ENCODE data around the gene C20orf204.

The C20orf204 gene

GRCh38 chr20:64032706-64033624 is 3.0 kb upstream of the C20orf204 start:
- in situ Hi-C loops (cut with HindIII; ENCODE audit: low sequenced_read_pairs), result no loop called here
- TF ChIP-seq CTCF (IDR thresholded peaks at IDR 0.05; ENCODE audit: low read depth, low read length, missing control alignments), result no peak
- H3K4me3 ChIP-seq (ENCODE audit: low read depth, low read length), result no peak overlapping the region
- DNase-seq (ENCODE audit: low read depth), result no peak

- DNase-seq (ENCODE audit: low read depth), result no peak
- no peak overlapping the region for H3K4me3 ChIP-seq (ENCODE audit: low read depth, low read length)
- no peak for TF ChIP-seq CTCF (IDR thresholded peaks at IDR 0.05; ENCODE audit: low read depth, low read length, missing control alignments)
- in situ Hi-C loops (cut with HindIII; ENCODE audit: low sequenced_read_pairs), result no loop called here
These were observed 1.9 kb upstream of the C20orf204 start for GRCh38 chr20:64033981-64034493.

GRCh38 chr20:64035066-64035932 is 683 bp upstream of the C20orf204 start:
- H3K4me3 ChIP-seq (ENCODE audit: low read depth, low read length), result no peak overlapping the region
- in situ Hi-C loops (cut with HindIII; ENCODE audit: low sequenced_read_pairs), result no loop called here
- no peak for TF ChIP-seq CTCF (IDR thresholded peaks at IDR 0.05; ENCODE audit: low read depth, low read length, missing control alignments)
- DNase-seq (ENCODE audit: low read depth), result no peak

GRCh38 chr20:64036346-64037198 is 590 bp downstream of the C20orf204 start:
- TF ChIP-seq CTCF (IDR thresholded peaks at IDR 0.05; ENCODE audit: low read depth, low read length, missing control alignments), result no peak
- no peak for DNase-seq (ENCODE audit: low read depth)
- in situ Hi-C loops (cut with HindIII; ENCODE audit: low sequenced_read_pairs), result no loop called here
- H3K4me3 ChIP-seq (ENCODE audit: low read depth, low read length), result no peak overlapping the region

- in situ Hi-C loops (cut with HindIII; ENCODE audit: low sequenced_read_pairs), result no loop called here
- DNase-seq (ENCODE audit: low read depth), result no peak
- no peak for TF ChIP-seq CTCF (IDR thresholded peaks at IDR 0.05; ENCODE audit: low read depth, low read length, missing control alignments)
- no peak overlapping the region for H3K4me3 ChIP-seq (ENCODE audit: low read depth, low read length)
These were observed 1.2 kb downstream of the C20orf204 start for GRCh38 chr20:64037199-64037497.

All from astrocyte of the cerebellum (primary cell).